Mesendoderm (in vitro differentiated cells): Measurements from ENCODE around the gene TDRD15.
A peak's percentile ranks its signal among the peaks of the same experiment; 100 is the strongest.

Experiments used
- DNase-seq: peaks from one replicate; pipeline ENCODE4 v3.0.0; 2013
- H2AK5ac ChIP-seq: 2 replicates; pipeline ENCODE4 v1.6.1; 2013; ENCODE audit warnings: low read length, inconsistent platforms
- H2BK120ac ChIP-seq: 2 replicates; pipeline ENCODE4 v1.6.1; 2013; ENCODE audit warnings: low read depth, mild to moderate bottlenecking, low read length, moderate library complexity, mixed read lengths
- H2BK15ac ChIP-seq: replicated peaks from 2 replicates; pipeline ENCODE4 v1.6.1; 2013; ENCODE audit warnings: low read depth, mild to moderate bottlenecking, moderate library complexity
- H2BK5ac ChIP-seq: 2 replicates; pipeline ENCODE4 v1.6.1; 2013; ENCODE audit warnings: low read length, inconsistent platforms
- H3K18ac ChIP-seq: 2 replicates; pipeline ENCODE4 v1.6.1; 2013; ENCODE audit warnings: mild to moderate bottlenecking, low read length, mixed read lengths
- H3K23ac ChIP-seq: one replicate; pipeline ENCODE4 v1.6.1; 2013; ENCODE audit warnings: low read length
- H3K27ac ChIP-seq: 2 replicates; pipeline ENCODE4 v1.5.1; 2013; ENCODE audit warnings: low read depth, mild to moderate bottlenecking, inconsistent platforms, low read length, moderate library complexity
- H3K27me3 ChIP-seq: 2 replicates; pipeline ENCODE4 v1.6.1; 2013; ENCODE audit warnings: low read length, control low read depth, mild to moderate bottlenecking, inconsistent platforms; ENCODE audit not compliant: insufficient read depth, poor library complexity
- H3K36me3 ChIP-seq: 2 replicates; pipeline ENCODE4 v1.6.1; 2013; ENCODE audit warnings: low read length, inconsistent platforms; ENCODE audit not compliant: control insufficient read depth, insufficient read depth
- H3K4ac ChIP-seq: one replicate; pipeline ENCODE4 v1.6.1; 2013; ENCODE audit warnings: low read depth, mild to moderate bottlenecking, low read length, moderate library complexity
- H3K4me1 ChIP-seq: 2 replicates; pipeline ENCODE4 v1.6.1; 2013; ENCODE audit warnings: low read depth, low read length, inconsistent platforms; ENCODE audit not compliant: control insufficient read depth
- H3K4me2 ChIP-seq: 2 replicates; pipeline ENCODE4 v1.6.1; 2013; ENCODE audit warnings: low read length
- H3K4me3 ChIP-seq: 2 replicates; pipeline ENCODE4 v1.5.1; 2013; ENCODE audit warnings: mild to moderate bottlenecking, low read length
- H3K56ac ChIP-seq: one replicate; pipeline ENCODE4 v1.6.1; 2013; ENCODE audit warnings: low read length
- H3K79me1 ChIP-seq: 2 replicates; pipeline ENCODE4 v1.6.1; 2013; ENCODE audit warnings: low read length, inconsistent platforms
- H3K79me2 ChIP-seq: 2 replicates; pipeline ENCODE4 v1.6.1; 2013; ENCODE audit warnings: mild to moderate bottlenecking, low read length; ENCODE audit not compliant: control insufficient read depth, insufficient read depth
- H3K9ac ChIP-seq: 2 replicates; pipeline ENCODE4 v1.6.1; 2013; ENCODE audit warnings: low read length, inconsistent platforms
- H4K5ac ChIP-seq: one replicate; pipeline ENCODE4 v1.6.1; 2013; ENCODE audit warnings: low read length
- H4K8ac ChIP-seq: one replicate; pipeline ENCODE4 v1.6.1; 2013; ENCODE audit warnings: low read depth, mild to moderate bottlenecking, control low read depth, low read length, moderate library complexity
- WGBS: extraction: QIAGEN DNeasy Blood & Tissue Kit; methylation state at CpG from one replicate; pipeline ENCODE4 v1.1.7; 2013; ENCODE audit warnings: low lambda C conversion rate, missing lambda C conversion rate; ENCODE audit not compliant: insufficient coverage; ENCODE audit errors: extremely low coverage; 5-methylcytosine and 5-hydroxymethylcytosine counted together

The TDRD15 gene

GRCh38 chr2:21117688-21118087 is 6.1 kb upstream of the TDRD15 start:
- Histone ChIP-seq H3K9ac (no peak overlapping the region), H2BK15ac (no peak overlapping the region), H2BK5ac (no peak overlapping the region), H4K8ac (no peak overlapping the region), H3K4me1 (no peaks in the 10 kb centered on the region), H3K27me3 (no peaks in the 10 kb centered on the region), H3K18ac (no peak overlapping the region), H3K56ac (no peak overlapping the region), H2BK120ac (no peak overlapping the region), H3K36me3 (no peaks in the 10 kb centered on the region), H3K4ac (no peak overlapping the region), H3K23ac (no peak overlapping the region), H3K4me3 (no peak overlapping the region), H2AK5ac (no peak overlapping the region), H4K5ac (no peak overlapping the region), H3K79me2 (no peaks in the 10 kb centered on the region), H3K79me1 (no peaks in the 10 kb centered on the region), H3K4me2 (no peak overlapping the region), H3K27ac (no peak overlapping the region)
- DNase-seq, result no peak

- Histone ChIP-seq H3K79me2 (no peaks in the 10 kb centered on the region), H3K79me1 (no peaks in the 10 kb centered on the region), H3K27ac (no peak overlapping the region), H3K4me2 (no peak overlapping the region), H2BK120ac (no peak overlapping the region), H3K36me3 (no peaks in the 10 kb centered on the region), H3K4ac (no peak overlapping the region), H3K18ac (no peak overlapping the region), H3K23ac (no peak overlapping the region), H3K27me3 (no peaks in the 10 kb centered on the region), H3K9ac (no peak overlapping the region), H2AK5ac (no peak overlapping the region), H3K4me3 (no peak overlapping the region), H4K5ac (no peak overlapping the region), H4K8ac (no peak overlapping the region), H2BK15ac (no peak overlapping the region), H2BK5ac (no peak overlapping the region), H3K4me1 (no peaks in the 10 kb centered on the region), H3K56ac (no peak overlapping the region)
- no CpG with 5 or more reads among the region's 3 CpGs for WGBS
- DNase-seq, result peak; percentile 57
These were observed 5.4 kb upstream of the TDRD15 start for GRCh38 chr2:21118302-21118920.

- Histone ChIP-seq H3K9ac (no peak overlapping the region), H3K27ac (no peak overlapping the region), H3K4ac (no peak overlapping the region), H3K18ac (no peak overlapping the region), H3K4me1 (no peaks in the 10 kb centered on the region), H3K79me1 (no peaks in the 10 kb centered on the region), H3K56ac (no peak overlapping the region), H4K8ac (no peak overlapping the region), H3K79me2 (no peaks in the 10 kb centered on the region), H2BK15ac (no peak overlapping the region), H3K27me3 (no peaks in the 10 kb centered on the region), H3K23ac (no peak overlapping the region), H3K4me3 (no peak overlapping the region), H4K5ac (no peak overlapping the region), H2BK120ac (no peak overlapping the region), H2AK5ac (no peak overlapping the region), H2BK5ac (no peak overlapping the region), H3K4me2 (no peak overlapping the region), H3K36me3 (no peaks in the 10 kb centered on the region)
- no CpG with 5 or more reads among the region's 5 CpGs for WGBS
- DNase-seq, result peak; percentile 43
These were observed 8.1 kb downstream of the TDRD15 start for GRCh38 chr2:21131861-21132260.

GRCh38 chr2:21135585-21135984 is 11.8 kb downstream of the TDRD15 start:
- H3K56ac ChIP-seq, result no peak overlapping the region
- no peak overlapping the region for H2BK15ac ChIP-seq
- no peak overlapping the region for H3K9ac ChIP-seq
- no CpG with 5 or more reads among the region's 2 CpGs for WGBS
- no peak for DNase-seq
- no peak overlapping the region for H4K5ac ChIP-seq
- no peak overlapping the region for H3K4me3 ChIP-seq
- no peak overlapping the region for H3K18ac ChIP-seq
- H2BK5ac ChIP-seq, result no peak overlapping the region
- no peak overlapping the region for H3K4ac ChIP-seq
- no peak overlapping the region for H2BK120ac ChIP-seq
- no peak overlapping the region for H4K8ac ChIP-seq
- no peak overlapping the region for H3K4me2 ChIP-seq
- H2AK5ac ChIP-seq, result no peak overlapping the region
- H3K27ac ChIP-seq, result no peak overlapping the region
- no peaks in the 10 kb centered on the region for H3K79me1 ChIP-seq
- no peak overlapping the region for H3K23ac ChIP-seq
- H3K79me2 ChIP-seq, result no peaks in the 10 kb centered on the region
- no peaks in the 10 kb centered on the region for H3K27me3 ChIP-seq
- H3K4me1 ChIP-seq, result no peaks in the 10 kb centered on the region
- H3K36me3 ChIP-seq, result no peaks in the 10 kb centered on the region

- Histone ChIP-seq H3K4me2 (no peak overlapping the region), H3K27me3 (no peaks in the 10 kb centered on the region), H3K18ac (no peak overlapping the region), H3K79me2 (no peaks in the 10 kb centered on the region), H3K9ac (no peak overlapping the region), H2BK15ac (no peak overlapping the region), H3K27ac (no peak overlapping the region), H2AK5ac (no peak overlapping the region), H2BK5ac (no peak overlapping the region), H3K56ac (no peak overlapping the region), H3K4me3 (no peak overlapping the region), H3K23ac (no peak overlapping the region), H3K36me3 (no peaks in the 10 kb centered on the region), H4K5ac (no peak overlapping the region), H3K4me1 (no peaks in the 10 kb centered on the region), H4K8ac (no peak overlapping the region), H2BK120ac (no peak overlapping the region), H3K4ac (no peak overlapping the region), H3K79me1 (no peaks in the 10 kb centered on the region)
- WGBS, result 100% methylated on average over 1 of the region's 2 CpGs
- no peak for DNase-seq
These were observed 18.4 kb downstream of the TDRD15 start for GRCh38 chr2:21142149-21142548.

GRCh38 chr2:21146638-21147037 is 22.9 kb downstream of the TDRD15 start:
- Histone ChIP-seq H4K8ac (no peak overlapping the region), H3K36me3 (no peaks in the 10 kb centered on the region)

More at GRCh38 chr2:21146638-21147037, 22.9 kb downstream of the TDRD15 start:
- Histone ChIP-seq H2AK5ac (no peak overlapping the region), H3K4me2 (no peak overlapping the region), H3K27ac (no peak overlapping the region), H4K5ac (no peak overlapping the region), H3K4ac (no peak overlapping the region), H2BK5ac (no peak overlapping the region), H2BK15ac (no peak overlapping the region), H3K79me1 (no peaks in the 10 kb centered on the region), H3K18ac (no peak overlapping the region), H3K79me2 (no peaks in the 10 kb centered on the region), H3K23ac (no peak overlapping the region), H3K4me1 (no peaks in the 10 kb centered on the region), H3K4me3 (no peak overlapping the region), H2BK120ac (no peak overlapping the region), H3K56ac (no peak overlapping the region), H3K9ac (no peak overlapping the region), H3K27me3 (no peaks in the 10 kb centered on the region)
- no peak for DNase-seq
- WGBS, result no CpG with 5 or more reads among the region's 2 CpGs
